GM13977 (cell line): ENCODE measurements around the gene AGBL1.

Source experiments
- DNase-seq: peaks from one replicate; pipeline ENCODE4 v3.0.0; 2012; ENCODE audit warnings: low spot score
- in situ Hi-C: fragments of 300-500 bp; cut with MboI; formaldehyde crosslinking; loops from one replicate; pipeline ENCODE4 v1.12.0; 2022; ENCODE audit warnings: low sequenced_read_pairs, low pct_unique_long_range_greater_than_20kb, mixed read lengths, inconsistent platforms; ENCODE audit not compliant: unreplicated experiment
- TF ChIP-seq, protein P1 (sequence below): IDR thresholded peaks from 2 replicates; pipeline ENCODE4 v1.5.1; 2012; ENCODE audit warnings: mild to moderate bottlenecking, control low read depth; ENCODE audit not compliant: insufficient read depth; ENCODE audit errors: extremely low read depth, missing control alignments

AGBL1 gene

DNA sequence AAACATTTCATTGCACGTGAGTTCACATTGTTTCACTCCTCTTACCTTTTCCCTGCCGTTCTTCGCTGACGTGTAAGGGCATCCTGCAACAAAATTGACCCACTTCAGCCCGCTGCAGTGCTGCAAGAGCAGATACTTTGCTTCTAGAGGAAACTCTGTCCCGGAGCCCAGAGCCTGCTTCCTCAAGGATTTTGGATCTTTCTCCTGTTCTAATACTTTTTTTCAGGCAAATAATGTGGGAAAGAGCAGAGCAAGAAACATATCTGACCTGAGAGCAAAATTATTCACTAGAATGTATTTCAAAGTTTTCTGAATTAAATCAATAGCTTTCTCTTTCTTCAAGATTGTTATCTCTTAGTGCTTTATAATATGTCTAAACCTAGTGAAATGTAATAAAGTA is 303.9 kb downstream of the AGBL1 start:
- no peak for DNase-seq
- TF ChIP-seq, protein P1, sequence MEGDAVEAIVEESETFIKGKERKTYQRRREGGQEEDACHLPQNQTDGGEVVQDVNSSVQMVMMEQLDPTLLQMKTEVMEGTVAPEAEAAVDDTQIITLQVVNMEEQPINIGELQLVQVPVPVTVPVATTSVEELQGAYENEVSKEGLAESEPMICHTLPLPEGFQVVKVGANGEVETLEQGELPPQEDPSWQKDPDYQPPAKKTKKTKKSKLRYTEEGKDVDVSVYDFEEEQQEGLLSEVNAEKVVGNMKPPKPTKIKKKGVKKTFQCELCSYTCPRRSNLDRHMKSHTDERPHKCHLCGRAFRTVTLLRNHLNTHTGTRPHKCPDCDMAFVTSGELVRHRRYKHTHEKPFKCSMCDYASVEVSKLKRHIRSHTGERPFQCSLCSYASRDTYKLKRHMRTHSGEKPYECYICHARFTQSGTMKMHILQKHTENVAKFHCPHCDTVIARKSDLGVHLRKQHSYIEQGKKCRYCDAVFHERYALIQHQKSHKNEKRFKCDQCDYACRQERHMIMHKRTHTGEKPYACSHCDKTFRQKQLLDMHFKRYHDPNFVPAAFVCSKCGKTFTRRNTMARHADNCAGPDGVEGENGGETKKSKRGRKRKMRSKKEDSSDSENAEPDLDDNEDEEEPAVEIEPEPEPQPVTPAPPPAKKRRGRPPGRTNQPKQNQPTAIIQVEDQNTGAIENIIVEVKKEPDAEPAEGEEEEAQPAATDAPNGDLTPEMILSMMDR, result no peak
- in situ Hi-C loops, result no loop called here

DNA sequence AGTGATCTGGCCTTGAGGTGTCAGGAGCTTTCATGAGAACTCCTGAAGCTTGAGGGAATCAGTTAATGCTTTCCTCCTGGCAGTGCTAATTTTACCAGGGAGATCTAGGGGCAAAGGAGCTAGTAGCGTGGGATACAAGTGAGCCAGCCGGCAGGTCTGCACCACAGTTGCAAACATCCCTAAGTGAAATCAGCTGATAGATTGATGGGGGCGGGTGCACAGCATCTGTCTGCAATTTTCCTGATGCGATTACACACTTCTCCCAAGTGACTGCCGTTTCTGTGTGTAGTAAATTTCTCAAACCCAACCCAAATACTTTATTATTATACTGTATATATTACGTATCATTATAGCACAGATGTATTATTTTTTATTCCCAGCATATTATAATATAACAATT is 304.5 kb downstream of the AGBL1 start:
- DNase-seq, result no peak
- TF ChIP-seq, protein P1, result no peak
- in situ Hi-C loops, result no loop called here

DNA sequence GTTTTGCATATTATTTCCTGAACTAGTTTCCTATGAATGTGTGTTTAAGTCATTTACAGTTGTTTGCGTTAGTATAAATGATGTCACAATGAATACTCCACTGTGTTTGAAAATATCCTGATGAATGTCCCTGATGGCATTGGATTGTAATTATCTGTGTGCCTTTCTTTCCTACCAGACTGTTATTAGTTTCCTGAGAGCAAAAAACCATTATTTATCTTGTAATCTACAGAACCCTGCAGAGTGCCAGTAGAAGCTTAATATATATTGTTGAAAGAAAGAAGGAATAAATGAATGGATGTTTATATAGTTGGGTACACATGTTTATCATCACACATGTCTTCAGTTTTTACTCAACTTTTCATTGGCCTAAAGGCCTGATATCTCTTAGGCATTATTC is 312.6 kb downstream of the AGBL1 start:
- DNase-seq, result no peak
- TF ChIP-seq, protein P1, result no peak
- in situ Hi-C loops, result no loop called here

DNA sequence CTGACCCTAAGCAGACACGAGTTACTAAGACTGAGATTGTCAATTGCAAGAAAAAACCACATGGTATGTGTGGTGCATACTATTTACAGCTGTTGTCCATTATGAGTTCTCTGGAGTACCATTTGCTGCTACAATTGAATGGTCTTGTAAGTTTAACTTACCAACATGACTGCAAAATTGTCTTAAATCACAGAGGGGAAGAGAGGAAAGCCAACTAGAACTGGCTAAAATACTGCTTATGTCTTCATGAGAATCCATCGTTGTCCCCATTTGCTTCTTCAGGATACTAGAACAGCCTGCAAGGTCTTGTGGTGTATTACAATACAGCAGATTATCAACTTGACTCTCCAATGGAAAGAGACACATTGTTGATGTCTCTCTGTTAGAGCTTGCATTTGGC is 313.2 kb downstream of the AGBL1 start:
- TF ChIP-seq, protein P1, result no peak
- in situ Hi-C loops, result no loop called here
- no peak for DNase-seq

DNA sequence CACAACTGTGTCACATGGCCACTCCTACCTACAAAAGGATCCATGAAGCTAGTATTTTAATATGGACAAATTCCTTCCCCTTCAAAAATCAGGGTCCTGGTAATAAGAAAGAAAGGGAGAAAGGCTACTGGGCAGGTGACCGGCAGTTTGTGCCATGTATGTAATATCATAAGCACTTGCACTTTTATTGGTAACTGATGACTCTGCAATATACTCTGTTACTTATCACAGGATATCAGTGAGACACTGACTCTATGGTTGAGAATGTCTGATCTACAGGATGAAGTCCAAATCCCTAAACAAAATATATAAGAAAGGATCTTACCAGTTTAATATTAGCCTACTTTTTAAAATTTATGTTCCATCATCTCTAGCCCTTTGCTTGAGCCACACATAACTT is 315.2 kb downstream of the AGBL1 start:
- TF ChIP-seq, protein P1, result no peak
- in situ Hi-C loops, result no loop called here
- DNase-seq, result no peak

DNA sequence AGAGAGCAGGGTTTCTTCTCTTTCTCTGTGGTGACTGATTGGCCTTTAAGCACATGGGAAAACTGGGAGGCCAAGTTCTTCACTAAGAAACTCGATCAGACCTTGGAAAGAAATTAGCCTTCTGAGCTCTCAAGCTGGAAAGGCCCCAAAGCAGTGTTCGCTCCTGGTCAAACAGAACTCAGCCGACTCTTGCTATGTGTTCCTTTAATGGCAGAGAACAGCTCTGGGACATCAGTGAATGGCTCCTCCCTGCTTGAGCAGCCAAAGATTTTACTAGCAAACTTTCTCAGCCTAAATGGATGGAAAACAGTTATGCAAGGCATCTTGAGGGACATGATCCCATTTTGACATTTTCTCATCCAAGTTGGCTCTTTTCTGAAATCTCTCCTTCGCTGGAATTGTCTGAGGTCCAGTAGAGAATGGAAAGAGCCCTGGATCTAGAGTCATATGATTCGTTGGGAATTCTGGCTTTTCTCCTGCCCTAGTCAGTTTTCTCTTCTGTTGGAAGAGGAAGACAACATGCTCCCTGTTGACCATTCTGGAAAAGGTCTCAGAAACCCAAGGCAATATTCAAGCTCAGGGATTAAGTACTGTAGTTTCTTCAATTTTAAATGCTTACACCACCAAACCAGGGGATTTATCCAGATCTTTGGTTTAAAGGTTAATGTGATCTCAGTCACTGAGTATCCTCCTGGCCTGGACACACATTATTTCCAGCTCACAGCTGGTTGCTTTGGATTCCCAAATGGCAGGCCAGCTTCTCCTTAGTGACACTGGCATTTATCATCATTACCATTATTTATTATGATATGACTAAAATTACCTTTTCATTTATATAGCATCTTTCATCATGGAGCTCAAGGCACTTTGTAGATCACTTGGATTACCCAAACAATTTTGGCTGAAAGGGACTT is 319.6 kb downstream of the AGBL1 start:
- no peak for DNase-seq
- in situ Hi-C loops, result no loop called here
- TF ChIP-seq, protein P1, result no peak
